HG03342 (cell line): Measurements from ENCODE around the gene HOXB8.

Experiments
- ATAC-seq: cut with Tn5 transposase; IDR thresholded peaks from one replicate; pipeline ENCODE4 v1.9.1; 2021; ENCODE audit warnings: mild to moderate bottlenecking, moderate library complexity; ENCODE audit not compliant: unreplicated experiment

The HOXB8 gene

DNA sequence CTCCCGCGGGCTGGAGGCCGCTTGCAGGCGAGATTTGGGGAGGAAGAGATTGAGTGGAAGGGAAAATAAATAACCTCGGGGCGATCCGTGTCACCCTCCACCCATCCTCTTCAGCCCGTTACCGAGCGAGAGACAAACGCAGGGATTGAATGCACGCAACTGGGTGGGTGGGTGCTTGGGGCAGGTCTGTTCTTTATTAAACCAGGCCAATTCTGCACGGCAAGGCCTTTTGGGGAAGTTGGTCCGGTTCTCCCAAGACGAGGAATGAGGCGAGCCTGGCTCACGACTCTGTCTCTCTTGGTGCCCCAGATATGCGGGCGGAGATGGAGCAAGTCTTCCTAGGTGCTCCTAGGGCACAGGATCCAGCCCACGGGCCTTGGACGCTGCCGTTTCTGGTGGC lies 3.9 kb downstream of the HOXB8 start:
- no peak for ATAC-seq

GRCh38 chr17:48610282-48611211 lies 4.5 kb downstream of the HOXB8 start, which contains the start of gene HOXB7:
Gene HOXB7, minus strand, starts transcription at chr17:48611017. Its CDS starts 99 bp downstream, at chr17:48610918.
- ATAC-seq: no peak

DNA sequence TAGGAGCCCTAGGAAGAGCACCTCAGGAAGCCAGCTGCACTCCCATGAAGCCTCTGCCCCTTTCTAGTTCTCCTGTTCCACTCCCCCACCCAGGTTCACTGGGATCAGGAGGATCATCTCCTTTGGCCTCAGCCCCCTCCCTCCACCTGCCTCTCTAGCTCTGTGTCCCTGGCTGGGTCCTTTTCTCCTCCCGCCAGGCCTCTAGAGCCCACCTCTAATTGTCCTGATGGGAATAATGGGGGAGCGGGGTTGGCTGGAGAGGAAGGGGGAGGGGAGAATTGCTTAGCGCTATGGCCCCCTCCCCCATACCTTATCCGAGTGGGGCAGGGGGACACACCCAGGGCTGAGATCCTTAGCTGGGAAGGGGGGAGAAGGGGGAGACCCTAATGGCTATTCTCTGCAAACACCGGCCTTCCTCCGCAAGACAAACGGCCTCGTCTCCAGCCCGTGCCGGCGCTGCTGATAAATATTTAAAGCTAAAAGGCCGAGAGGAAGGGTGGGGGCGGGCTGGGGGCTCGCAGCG lies 5.3 kb downstream of the HOXB8 start:
- ATAC-seq: no peak

DNA sequence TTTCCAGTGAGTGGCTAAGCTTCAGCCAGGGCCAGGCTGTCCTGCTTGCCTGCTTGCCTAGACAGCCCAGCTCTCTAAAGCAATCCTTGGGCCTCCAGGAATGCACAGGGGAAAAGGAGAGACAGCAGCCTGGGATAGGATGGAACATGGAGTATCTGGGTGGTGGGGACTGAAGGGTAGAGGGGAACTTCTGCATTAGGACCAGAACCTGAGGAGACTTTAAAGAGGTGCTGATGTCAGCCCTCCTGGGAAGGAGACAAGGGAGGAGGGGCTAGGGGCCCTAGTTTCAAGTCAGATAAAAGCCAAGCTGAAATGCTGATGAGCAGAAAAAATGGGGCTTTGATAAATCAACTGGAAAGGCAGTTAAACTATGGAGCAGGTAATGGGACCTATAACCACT lies 6.1 kb downstream of the HOXB8 start:
- ATAC-seq: no peak

GRCh38 chr17:48608494-48608834 lies 6.6 kb downstream of the HOXB8 start:
- no peak for ATAC-seq

DNA sequence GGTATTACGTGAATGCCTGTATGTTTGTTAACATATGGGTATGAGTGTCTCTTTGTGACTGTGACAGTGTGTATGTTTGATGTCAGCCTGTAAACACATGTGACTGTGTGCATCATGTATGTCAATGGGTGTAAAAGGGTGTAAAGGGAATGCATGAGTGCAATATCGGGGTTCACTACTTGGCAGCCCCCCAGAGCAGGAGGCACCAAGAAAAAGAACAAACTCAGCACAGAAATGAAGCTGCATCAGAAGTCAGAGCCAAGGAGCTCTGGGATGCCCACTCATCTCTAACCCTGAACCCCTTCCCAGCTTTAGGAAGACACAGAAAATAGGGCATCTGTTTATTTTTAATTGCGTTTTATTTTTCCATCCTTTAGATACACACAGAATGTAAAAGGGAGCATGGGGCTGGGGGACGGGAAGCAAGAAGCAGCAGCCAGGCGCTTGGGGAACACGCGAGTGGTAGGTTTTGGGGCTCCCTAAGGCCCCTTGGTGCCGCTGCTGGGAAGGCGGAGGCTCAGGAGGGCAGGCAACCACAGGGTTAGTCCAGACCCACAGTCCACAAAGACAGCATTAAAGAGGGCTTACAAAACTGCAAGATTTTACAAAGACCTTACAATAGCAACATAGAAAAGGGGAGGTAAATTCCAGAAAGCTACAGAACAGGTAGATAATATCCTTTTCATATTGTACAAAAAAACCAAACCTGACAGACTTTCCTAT lies 8.0 kb downstream of the HOXB8 start:
- no peak for ATAC-seq

GRCh38 chr17:48605991-48606891 lies 8.9 kb downstream of the HOXB8 start:
- no peak for ATAC-seq

- ATAC-seq: no peak
Observed at GRCh38 chr17:48605409-48605919, 9.6 kb downstream of the HOXB8 start.

GRCh38 chr17:48604770-48605329 lies 10.2 kb downstream of the HOXB8 start, which contains the start of gene HOXB6:
Gene HOXB6, minus strand, starts transcription at chr17:48604986. Its CDS starts 6,836 bp downstream, at chr17:48598150.
- no peak for ATAC-seq

- no peak for ATAC-seq
Observed at GRCh38 chr17:48603959-48604769, 10.9 kb downstream of the HOXB8 start.

GRCh38 chr17:48601539-48602425 lies 13.3 kb downstream of the HOXB8 start:
- no peak for ATAC-seq

DNA sequence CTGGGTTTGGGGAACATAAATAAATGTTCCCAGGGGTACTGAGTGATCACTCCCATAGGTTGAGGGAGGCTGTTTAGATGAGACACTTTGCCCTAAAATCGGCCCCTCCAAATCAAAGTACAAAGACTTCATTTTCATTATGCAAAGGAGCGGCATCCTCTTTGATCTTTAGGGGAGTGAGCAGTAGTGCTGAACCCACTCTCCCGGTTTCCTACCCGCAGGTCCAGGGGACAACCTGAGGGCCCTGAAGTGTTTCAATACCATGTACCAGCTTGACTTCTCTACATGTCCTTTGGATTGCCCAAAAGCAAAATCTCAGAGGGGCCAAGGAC lies 13.9 kb downstream of the HOXB8 start:
- no peak for ATAC-seq

GRCh38 chr17:48600244-48601098 lies 14.6 kb downstream of the HOXB8 start:
- ATAC-seq: no peak

DNA sequence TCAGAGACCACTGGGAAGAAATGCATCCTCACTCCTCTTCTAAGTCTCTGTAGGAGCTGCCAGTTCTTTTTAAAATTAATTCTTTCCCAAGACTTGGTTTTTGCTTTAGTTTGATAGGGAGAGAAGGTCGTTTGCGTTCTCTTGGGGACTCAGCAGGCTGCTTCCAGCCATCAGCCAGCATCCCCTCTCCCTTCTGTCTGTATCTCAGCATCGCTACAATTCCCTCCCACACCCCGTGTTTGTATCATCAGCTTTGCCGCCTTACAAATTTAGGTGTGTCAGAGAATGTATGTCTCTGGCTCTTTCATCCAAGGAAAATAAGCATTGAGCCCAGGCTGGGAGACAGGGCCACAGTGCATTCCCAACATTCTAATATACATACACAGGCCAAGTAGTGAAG lies 15.7 kb downstream of the HOXB8 start:
- ATAC-seq: no peak

DNA sequence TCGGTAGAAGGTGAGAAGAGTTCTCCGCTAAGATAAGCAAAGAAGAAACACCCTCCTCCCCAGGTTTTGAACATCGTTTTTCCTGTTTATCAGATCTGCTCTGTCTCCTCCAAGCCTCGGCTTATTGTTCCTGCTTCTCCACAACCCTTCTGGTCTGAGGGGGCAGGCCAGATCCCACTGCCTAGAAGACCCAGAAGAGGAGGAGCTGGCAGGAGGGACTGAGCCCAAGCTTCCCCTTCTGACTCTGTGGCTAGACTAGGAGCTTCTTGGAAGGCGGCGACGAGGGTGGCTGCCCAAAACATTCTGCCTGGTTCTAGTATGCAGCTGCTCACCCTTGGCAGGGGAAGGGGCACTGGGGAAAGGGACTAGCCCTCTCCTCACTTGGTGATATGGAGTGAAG lies 16.4 kb downstream of the HOXB8 start:
- ATAC-seq: no peak

GRCh38 chr17:48597778-48598631 lies 17.1 kb downstream of the HOXB8 start:
- no peak for ATAC-seq

DNA sequence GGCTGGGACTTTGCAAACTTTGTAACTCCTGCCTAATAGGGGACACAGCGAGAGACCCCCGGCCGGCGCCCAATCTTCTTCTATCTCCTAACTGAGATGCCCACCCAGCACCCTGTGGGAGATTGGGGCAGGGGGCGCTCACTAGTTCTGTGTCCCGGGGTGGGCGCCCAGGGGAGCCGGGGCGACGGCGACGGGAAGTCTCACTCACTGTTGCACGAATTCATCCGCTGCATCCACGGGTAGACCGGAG lies 17.6 kb downstream of the HOXB8 start:
- no peak for ATAC-seq
